RPMI8226 (cell line): ENCODE data around the gene SH3D19.
"Not testable (repeated sequence)": the region's sequence is repeated elsewhere in the genome, so short reads cannot be mapped to it uniquely, and the experiment has no call there.

Experiments
- DNase-seq: peaks from one replicate; pipeline ENCODE4 v3.0.0-alpha.2; 2015

The SH3D19 gene

GRCh38 chr4:151322161-151322560, 3.2 kb downstream of the SH3D19 start:
- not testable (repeated sequence) for DNase-seq

GRCh38 chr4:151321586-151321985, 3.8 kb downstream of the SH3D19 start:
- no peak for DNase-seq

GRCh38 chr4:151319490-151319889, 5.9 kb downstream of the SH3D19 start:
- DNase-seq: no peak

- no peak for DNase-seq
These were observed 6.9 kb downstream of the SH3D19 start for GRCh38 chr4:151318307-151319006.

- DNase-seq: no peak
These were observed 8.8 kb downstream of the SH3D19 start for GRCh38 chr4:151316645-151317044.

GRCh38 chr4:151315212-151315886, 10.1 kb downstream of the SH3D19 start:
- no peak for DNase-seq

- DNase-seq: no peak
These were observed 10.9 kb downstream of the SH3D19 start for GRCh38 chr4:151314479-151314878.

GRCh38 chr4:151314010-151314355, 11.4 kb downstream of the SH3D19 start:
- DNase-seq: no peak

GRCh38 chr4:151313306-151314009, 11.9 kb downstream of the SH3D19 start:
- no peak for DNase-seq

GRCh38 chr4:151310124-151310728, 15.2 kb downstream of the SH3D19 start:
- no peak for DNase-seq

- no peak for DNase-seq
These were observed 20.6 kb downstream of the SH3D19 start for GRCh38 chr4:151304755-151305154.

GRCh38 chr4:151304226-151304625, 21.2 kb downstream of the SH3D19 start:
- DNase-seq: no peak

GRCh38 chr4:151302432-151302831, 23.0 kb downstream of the SH3D19 start:
- DNase-seq: no peak

GRCh38 chr4:151297170-151297569, 28.2 kb downstream of the SH3D19 start:
- no peak for DNase-seq

- no peak for DNase-seq
These were observed 29.2 kb downstream of the SH3D19 start for GRCh38 chr4:151296227-151296626.

GRCh38 chr4:151294833-151295496, 30.4 kb downstream of the SH3D19 start:
- no peak for DNase-seq

GRCh38 chr4:151292038-151292437, 33.4 kb downstream of the SH3D19 start:
- no peak for DNase-seq

- no peak for DNase-seq
These were observed 33.9 kb downstream of the SH3D19 start for GRCh38 chr4:151291485-151291884.

GRCh38 chr4:151287409-151287808, 38.0 kb downstream of the SH3D19 start:
- no peak for DNase-seq

GRCh38 chr4:151284534-151285245, 40.7 kb downstream of the SH3D19 start:
- DNase-seq: no peak

GRCh38 chr4:151276787-151277562, 48.4 kb downstream of the SH3D19 start, which contains the start of gene PRSS48:
PRSS48 (plus strand) TSS chr4:151277161; CDS start chr4:151277173, 12 bp downstream.
- peak; percentile 30 for DNase-seq
